Hepatocyte (in vitro differentiated cells): ENCODE measurements around the gene RELCH. TPM values are rescaled to one million over a fixed set of nuclear protein-coding genes. Genes with fewer than 3 reads are reported as not detected.

Source experiments
- DNase-seq: peaks from one replicate; pipeline ENCODE4 v3.0.0-alpha.2; 2016; ENCODE audit warnings: low spot score
- H2AFZ ChIP-seq: fragments of 200-600 bp; sonication (generic); 2 replicates; pipeline ENCODE4 v1.6.0; 2016; ENCODE audit warnings: antibody characterized with exemption, mild to moderate bottlenecking
- H3K27ac ChIP-seq: fragments of 200-600 bp; sonication (generic); 2 replicates; pipeline ENCODE4 v1.5.1; 2016; ENCODE audit warnings: mild to moderate bottlenecking
- H3K27me3 ChIP-seq: fragments of 200-600 bp; sonication (generic); 2 replicates; pipeline ENCODE4 v1.6.1; 2016
- H3K36me3 ChIP-seq: fragments of 200-600 bp; sonication (generic); replicated peaks from 2 replicates; pipeline ENCODE4 v1.5.1; 2016; ENCODE audit warnings: low read depth; ENCODE audit not compliant: insufficient read depth
- H3K4me1 ChIP-seq: fragments of 200-600 bp; sonication (generic); 2 replicates; pipeline ENCODE4 v1.5.1; 2016; ENCODE audit warnings: mild to moderate bottlenecking, moderate library complexity; ENCODE audit not compliant: insufficient read depth
- H3K4me2 ChIP-seq: fragments of 200-600 bp; sonication (generic); 2 replicates; pipeline ENCODE4 v1.6.0; 2016
- H3K4me3 ChIP-seq: fragments of 200-600 bp; sonication (generic); 2 replicates; pipeline ENCODE4 v1.5.1; 2016; ENCODE audit warnings: mild to moderate bottlenecking
- H3K79me2 ChIP-seq: fragments of 200-600 bp; sonication (generic); 2 replicates; pipeline ENCODE4 v1.6.0; 2017; ENCODE audit warnings: mild to moderate bottlenecking
- H3K9me2 ChIP-seq: fragments of 200-600 bp; sonication (generic); replicated peaks from 2 replicates; pipeline ENCODE4 v1.6.0; 2017; ENCODE audit warnings: mild to moderate bottlenecking; ENCODE audit not compliant: insufficient read depth
- H3K9me3 ChIP-seq: fragments of 200-600 bp; sonication (generic); 2 replicates; pipeline ENCODE4 v1.5.1; 2016; ENCODE audit warnings: low read depth, mild to moderate bottlenecking
- H4K20me1 ChIP-seq: fragments of 200-600 bp; sonication (generic); 2 replicates; pipeline ENCODE4 v1.6.0; 2016; ENCODE audit warnings: mild to moderate bottlenecking; ENCODE audit not compliant: insufficient read depth, poor library complexity, severe bottlenecking
- CTCF ChIP-seq: fragments of 200-600 bp; sonication (generic); IDR thresholded peaks from 2 replicates; pipeline ENCODE4 v1.5.1; 2016; ENCODE audit warnings: antibody characterized with exemption, mild to moderate bottlenecking; ENCODE audit not compliant: poor library complexity
- EZH2 ChIP-seq: fragments of 200-600 bp; sonication (generic); IDR thresholded peaks from 2 replicates; pipeline ENCODE4 v1.6.1; 2016; ENCODE audit warnings: antibody characterized with exemption, mild to moderate bottlenecking, borderline replicate concordance
- EZH2phosphoT487 ChIP-seq: fragments of 200-600 bp; sonication (generic); IDR thresholded peaks from one replicate; pipeline ENCODE4 v1.6.1; 2018; ENCODE audit warnings: antibody characterized with exemption, mild to moderate bottlenecking, low read depth, moderate library complexity; ENCODE audit not compliant: unreplicated experiment, severe bottlenecking
- WGBS: methylation state at CpG from one replicate; pipeline ENCODE4 v1.1.6; 2016; ENCODE audit warnings: low lambda C conversion rate; ENCODE audit errors: missing lambda C conversion rate; 5-methylcytosine and 5-hydroxymethylcytosine counted together
- polyA plus RNA-seq: library from polyadenylated mRNA; unstranded; fragments of >200 nt; fragmentation: Nextera tagmentation; extraction: Ambion mirVana; gene quantifications from 2 replicates; pipeline ENCODE4 v1.2.1, GENCODE V29; 2016
- total RNA-seq: library from RNA; depleted of rRNA; stranded (reverse); fragments of >200 nt; gene quantifications from 2 replicates; pipeline ENCODE4 v1.2.3, GENCODE V29; 2014

Gene RELCH
- total and polyA plus RNA-seq, 2 experiments from 2014 or later, result 8.3 to 45.8 TPM

GRCh38 chr18:62339106-62339988 is 152.3 kb downstream of the RELCH start:
- Histone ChIP-seq H3K9me2 (no peaks in the 10 kb centered on the region), H3K9me3 (no peaks in the 10 kb centered on the region), H3K27me3 (peaks cover 2% of the 10 kb centered on the region), H3K36me3 (no peaks in the 10 kb centered on the region), H3K79me2 (no peaks in the 10 kb centered on the region), H3K4me1 (peaks cover 7% of the 10 kb centered on the region), H3K4me3 (no peak overlapping the region), H2AFZ (no peak overlapping the region), H3K4me2 (peak overlapping the region; percentile 51), H3K27ac (peak overlapping the region; percentile 70), H4K20me1 (no peaks in the 10 kb centered on the region)
- TF ChIP-seq EZH2phosphoT487 (no peak), CTCF (no peak), EZH2 (no peak)
- WGBS, result 48% methylated on average over 15 of the region's 15 CpGs
- DNase-seq, result peak; percentile 52

- DNase-seq, result no peak
- no peak overlapping the region for H3K27ac ChIP-seq
- TF ChIP-seq EZH2 (no peak), CTCF (no peak), EZH2phosphoT487 (no peak)
- no peaks in the 10 kb centered on the region for H3K9me3 ChIP-seq
- H3K9me2 ChIP-seq, result no peaks in the 10 kb centered on the region
- peaks cover 7% of the 10 kb centered on the region for H3K4me1 ChIP-seq
- H3K36me3 ChIP-seq, result no peaks in the 10 kb centered on the region
- no peak overlapping the region for H3K4me3 ChIP-seq
- H2AFZ ChIP-seq, result no peak overlapping the region
- 86% methylated on average over 9 of the region's 9 CpGs for WGBS
- H4K20me1 ChIP-seq, result no peaks in the 10 kb centered on the region
- H3K79me2 ChIP-seq, result no peaks in the 10 kb centered on the region
- H3K27me3 ChIP-seq, result peaks cover 4% of the 10 kb centered on the region
- H3K4me2 ChIP-seq, result no peak overlapping the region
Observed at GRCh38 chr18:62340996-62341395, 153.9 kb downstream of the RELCH start.

- DNase-seq, result no peak
- no peak for TF ChIP-seq CTCF
- TF ChIP-seq EZH2phosphoT487, result no peak
- no peak for TF ChIP-seq EZH2
- Histone ChIP-seq H3K4me3 (no peak overlapping the region), H3K4me1 (peaks cover 7% of the 10 kb centered on the region), H3K79me2 (no peaks in the 10 kb centered on the region), H3K27ac (no peak overlapping the region), H3K27me3 (peaks cover 4% of the 10 kb centered on the region), H3K9me2 (no peaks in the 10 kb centered on the region), H4K20me1 (no peaks in the 10 kb centered on the region), H3K36me3 (no peaks in the 10 kb centered on the region), H3K4me2 (no peak overlapping the region), H3K9me3 (no peaks in the 10 kb centered on the region), H2AFZ (no peak overlapping the region)
- WGBS, result 79% methylated on average over 3 of the region's 3 CpGs
Observed at GRCh38 chr18:62341473-62341872, 154.4 kb downstream of the RELCH start.
